Transverse colon (tissue), 4 donors: ENCODE measurements around the gene ANKRD23. TPM values are rescaled to one million over a fixed set of nuclear protein-coding genes. Genes with fewer than 3 reads are reported as not detected.

ENCODE experiments used
- DNase-seq: peaks from one replicate; pipeline ENCODE4 v3.0.0-alpha.2; 2019
- H3K27ac ChIP-seq, 4 donors: fragments of 200-600 bp; sonication (generic); 2 replicates each; pipeline ENCODE4 v1.5.1; 2016 to 2018; ENCODE audit warnings: inconsistent platforms in 4 of 4
- H3K27me3 ChIP-seq: fragments of 200-600 bp; sonication (generic); 2 replicates; pipeline ENCODE4 v1.5.1; 2017; ENCODE audit warnings: inconsistent platforms
- H3K36me3 ChIP-seq, 4 donors: fragments of 200-600 bp; sonication (generic); 2 replicates each; pipeline ENCODE4 v1.5.1; 2017 to 2019; ENCODE audit warnings: inconsistent platforms in 4 of 4
- H3K4me1 ChIP-seq, 4 donors: fragments of 200-600 bp; sonication (generic); 2 replicates each; pipeline ENCODE4 v1.5.1; 2017 to 2020; ENCODE audit warnings: inconsistent platforms in 4 of 4
- H3K4me3 ChIP-seq, 4 donors: fragments of 200-600 bp; sonication (generic); 1 replicate in 1 of 4; 2 replicates in 3 of 4; pipeline versions ENCODE4 v1.5.1 to v1.6.1; 2017 to 2019; ENCODE audit warnings: inconsistent platforms in 4 of 4
- H3K9me3 ChIP-seq, 2 donors: fragments of 200-600 bp; sonication (generic); 2 replicates each; pipeline ENCODE4 v1.5.1; 2017 to 2019; ENCODE audit warnings: inconsistent platforms in 2 of 2
- CTCF ChIP-seq, 5 experiments: fragments of 200-600 bp in 3 of 5; fragments of 450-650 bp in 2 of 5; sonication (generic) in 3 of 5; IDR thresholded peaks; 1 replicate in 2 of 5; 2 replicates in 3 of 5; pipeline ENCODE4 v1.5.1; 2016 to 2017; ENCODE audit warnings: antibody characterized with exemption in 5 of 5, inconsistent platforms in 3 of 5, mild to moderate bottlenecking in 2 of 5, moderate library complexity in 1 of 5
- EP300 ChIP-seq: sonication (generic); formaldehyde crosslinking; IDR thresholded peaks from one replicate; pipeline ENCODE4 v1.6.1; 2017; ENCODE audit warnings: antibody characterized with exemption, low read depth
- POLR2A ChIP-seq: fragments of 450-650 bp; IDR thresholded peaks from one replicate; pipeline ENCODE4 v1.6.1; 2016; ENCODE audit warnings: antibody characterized with exemption, mild to moderate bottlenecking, moderate library complexity
- POLR2AphosphoS5 ChIP-seq, 3 donors: sonication (generic); formaldehyde crosslinking; IDR thresholded peaks; one replicate each; pipeline ENCODE4 v1.6.1; 2016; ENCODE audit warnings: antibody characterized with exemption in 3 of 3
- WGBS, 2 donors: methylation state at CpG; one replicate each; pipeline ENCODE4 v1.1.5; 2018; ENCODE audit warnings: low coverage in 1 of 2; 5-methylcytosine and 5-hydroxymethylcytosine counted together
- in situ Hi-C, 4 donors: fragments of 200-750 bp; cut with MboI; loops; one replicate each; pipeline versions ENCODE4 v1.15.0 to v1.15.1; 2017; ENCODE audit warnings: low sequenced_read_pairs in 3 of 4, low pct_ligation_motif_present in 1 of 4, low pct_unique_long_range_greater_than_20kb in 1 of 4
- intact Hi-C: fragments of 100-400 bp; cut with DNase I; formaldehyde crosslinking; loops from one replicate; pipeline ENCODE4 v1.15.1; 2023; ENCODE audit warnings: low total_unique reads
- total RNA-seq, 4 donors: library from RNA; depleted of rRNA; stranded (reverse); fragments of >200 nt; gene quantifications; one replicate each; pipeline ENCODE4 v1.1.0, GENCODE V29; 2016

The ANKRD23 gene
- total RNA-seq, 4 donors from 2014 or later: 4.1 to 22.7 (median 7.0) TPM

GRCh38 chr2:96861074-96861473, 17.3 kb upstream of the ANKRD23 start:
- no peaks in the 10 kb centered on the region for H3K27me3 ChIP-seq
- peaks cover 0 to 23% (median 6%) of the 10 kb centered on the region in 4 donors for H3K36me3 ChIP-seq
- no peaks in the 10 kb centered on the region for H3K9me3 ChIP-seq
- TF ChIP-seq EP300 (no peak), POLR2AphosphoS5 (IDR thresholded peaks at IDR 0.05) (no peak), CTCF (IDR thresholded peaks at IDR 0.05) (no peak), POLR2A (no peak)
- in situ Hi-C loops: no loop called here
- peaks cover 10 to 49% (median 40%) of the 10 kb centered on the region in 4 donors for H3K4me1 ChIP-seq
- H3K4me3 ChIP-seq: no peak overlapping the region
- H3K27ac ChIP-seq: peak overlapping the region in 1 of 4 donors; percentile 91
- DNase-seq: no peak
- 83% methylated on average over 13 of the region's 17 CpGs; no CpG with 5 or more reads in 1 of the 2 donors for WGBS, 2 donors
- intact Hi-C loops: no loop called here

- H3K9me3 ChIP-seq: no peaks in the 10 kb centered on the region
- WGBS, 2 donors: 78% methylated on average over 37 of the region's 38 CpGs; no CpG with 5 or more reads in 1 of the 2 donors
- in situ Hi-C loops (no loop called here), intact Hi-C loops (no loop called here)
- TF ChIP-seq POLR2A (no peak), EP300 (no peak), POLR2AphosphoS5 (IDR thresholded peaks at IDR 0.05) (no peak), CTCF (IDR thresholded peaks at IDR 0.05) (no peak)
- peaks cover 0 to 22% (median 6%) of the 10 kb centered on the region in 4 donors for H3K36me3 ChIP-seq
- peaks cover 10 to 48% (median 39%) of the 10 kb centered on the region in 4 donors for H3K4me1 ChIP-seq
- H3K27ac ChIP-seq: peak overlapping the region; percentile 80 to 91 (median 90)
- DNase-seq: no peak
- no peak overlapping the region for H3K4me3 ChIP-seq
- H3K27me3 ChIP-seq: no peaks in the 10 kb centered on the region
Measured at GRCh38 chr2:96860065-96861029, 16.5 kb upstream of the ANKRD23 start.

GRCh38 chr2:96859681-96860064, 15.9 kb upstream of the ANKRD23 start:
- Histone ChIP-seq H3K36me3 (peaks cover 0 to 15% (median 3%) of the 10 kb centered on the region in 4 donors), H3K27me3 (no peaks in the 10 kb centered on the region), H3K4me3 (no peak overlapping the region), H3K4me1 (peaks cover 10 to 45% (median 37%) of the 10 kb centered on the region in 4 donors), H3K27ac (peak overlapping the region; percentile 80 to 91 (median 90)), H3K9me3 (no peaks in the 10 kb centered on the region)
- TF ChIP-seq CTCF (IDR thresholded peaks at IDR 0.05) (no peak), POLR2AphosphoS5 (IDR thresholded peaks at IDR 0.05) (no peak), EP300 (no peak), POLR2A (no peak)
- no peak for DNase-seq
- 46 to 49% methylated on average over 3 to 4 of the region's 4 CpGs for WGBS, 2 donors
- intact Hi-C loops (loop anchor here (2.0 kb wide), 2 partner anchors 43 to 93 kb away; partner anchors contain the start of gene CNNM3), in situ Hi-C loops (loop anchor here in 3 of 4 donors (10.0 kb wide), 1 partner anchor 95 kb away; no protein-coding TSS in a partner anchor)

GRCh38 chr2:96859099-96859649, 15.4 kb upstream of the ANKRD23 start:
- peak overlapping the region; percentile 80 to 91 (median 90) for H3K27ac ChIP-seq
- intact Hi-C loops: loop anchor here (2.0 kb wide), 2 partner anchors 42 to 94 kb away; partner anchors contain the start of gene CNNM3

More at GRCh38 chr2:96859099-96859649, 15.4 kb upstream of the ANKRD23 start:
- in situ Hi-C loops: loop anchor here in 3 of 4 donors (10.0 kb wide), 1 partner anchor 96 kb away; no protein-coding TSS in a partner anchor
- Histone ChIP-seq H3K9me3 (no peaks in the 10 kb centered on the region), H3K36me3 (peaks cover 0 to 10% (median under 1%) of the 10 kb centered on the region in 4 donors), H3K4me3 (peak overlapping the region in 2 of 4 donors; percentile 59 to 69), H3K27me3 (no peaks in the 10 kb centered on the region), H3K4me1 (peaks cover 10 to 43% (median 36%) of the 10 kb centered on the region in 4 donors)
- TF ChIP-seq EP300 (no peak), POLR2AphosphoS5 (IDR thresholded peaks at IDR 0.05) (peak in 1 of 3 donors; percentile 9)
- DNase-seq: no peak
- 58% methylated on average over 11 of the region's 11 CpGs; no CpG with 5 or more reads in 1 of the 2 donors for WGBS, 2 donors
